ENCODE data around the gene TECPR1. TPM values are rescaled to one million over a fixed set of nuclear protein-coding genes. Genes with fewer than 3 reads are reported as not detected.

TECPR1 gene
- total RNA-seq, 1 donor, result 11.7 TPM

DNA sequence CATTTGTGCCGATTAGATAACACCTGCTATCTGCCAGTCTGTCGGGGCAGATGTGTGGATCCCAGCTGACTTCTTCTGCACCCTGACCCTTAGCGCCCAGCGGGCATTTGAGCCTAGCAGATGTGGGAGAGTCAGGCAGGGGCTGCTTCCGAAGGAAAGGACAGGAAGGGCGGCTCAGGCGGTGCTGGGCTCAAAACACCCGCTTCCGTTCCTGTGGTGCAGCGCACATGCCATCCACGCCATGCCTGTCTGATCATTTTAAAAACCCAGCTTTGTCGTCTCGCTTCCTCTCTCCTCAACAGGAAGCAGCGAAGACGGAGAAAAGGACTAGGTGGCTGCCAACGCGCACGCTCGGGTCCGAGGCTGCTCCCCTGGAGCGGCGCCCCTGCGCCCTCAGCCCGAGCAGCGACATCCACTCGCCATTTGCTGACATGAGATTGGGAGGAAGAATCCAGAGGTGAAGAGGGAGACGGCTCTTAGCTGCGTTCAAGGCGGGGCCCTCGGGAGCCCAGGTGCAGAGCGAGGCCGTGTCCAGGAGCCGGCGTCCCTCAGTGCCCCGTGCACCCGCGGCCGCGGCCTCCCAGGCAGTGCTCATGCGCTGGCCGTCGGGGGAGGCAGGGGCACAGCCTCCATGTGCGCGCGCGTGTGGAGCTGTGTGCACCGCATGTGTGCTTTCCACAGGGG, 46.7 kb downstream of the TECPR1 start:
- H3K4me3 ChIP-seq (ENCODE audit: low read depth, low read length), result no peak overlapping the region
- DNase-seq (ENCODE audit: low read depth), result no peak
- TF ChIP-seq CTCF (IDR thresholded peaks at IDR 0.05; ENCODE audit: insufficient read depth, low read length), result no peak

- TF ChIP-seq CTCF (IDR thresholded peaks at IDR 0.05; ENCODE audit: insufficient read depth, low read length), result no peak
- no peak for DNase-seq (ENCODE audit: low read depth)
- no peak overlapping the region for H3K4me3 ChIP-seq (ENCODE audit: low read depth, low read length)
Measured at GRCh38 chr7:98204670-98205069, 47.4 kb downstream of the TECPR1 start.

GRCh38 chr7:98203964-98204605, 47.9 kb downstream of the TECPR1 start:
- DNase-seq (ENCODE audit: low read depth), result no peak
- no peak overlapping the region for H3K4me3 ChIP-seq (ENCODE audit: low read depth, low read length)
- TF ChIP-seq CTCF (IDR thresholded peaks at IDR 0.05; ENCODE audit: insufficient read depth, low read length), result no peak

DNA sequence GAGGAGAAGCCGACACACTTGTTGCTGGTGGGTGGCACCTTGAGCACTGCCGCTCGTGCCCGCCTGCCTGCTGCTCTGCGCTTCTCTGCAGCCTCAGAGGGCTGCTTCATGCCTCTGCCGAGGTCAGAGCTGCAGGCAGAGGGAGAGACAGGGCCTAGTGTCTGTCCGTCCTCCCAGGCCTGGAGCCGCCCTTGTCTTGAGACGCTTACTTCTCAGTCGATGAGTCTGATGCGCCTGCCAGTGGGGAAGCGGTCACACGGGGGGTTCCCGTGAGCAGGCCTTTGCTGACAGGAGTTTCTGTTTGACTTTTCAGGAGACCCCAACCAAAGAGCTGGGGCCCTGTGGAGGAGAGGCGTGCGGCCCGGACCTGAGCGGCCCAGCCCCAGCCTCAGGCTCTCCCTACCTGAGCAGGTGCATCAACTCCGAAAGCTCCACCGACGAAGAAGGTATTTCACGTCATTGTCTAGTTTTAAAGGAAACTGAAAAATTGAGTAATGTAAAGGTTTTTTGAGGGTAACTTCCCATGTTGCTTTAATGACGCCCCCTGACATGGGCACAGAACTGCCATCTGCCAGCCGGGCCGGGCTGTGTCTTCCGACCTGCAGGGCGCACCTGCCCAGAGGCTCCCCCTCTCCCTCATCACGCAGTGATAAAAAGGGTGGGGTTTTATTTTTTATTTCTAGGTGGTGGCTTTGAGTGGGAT, 48.6 kb downstream of the TECPR1 start:
- no peak for DNase-seq (ENCODE audit: low read depth)

DNA sequence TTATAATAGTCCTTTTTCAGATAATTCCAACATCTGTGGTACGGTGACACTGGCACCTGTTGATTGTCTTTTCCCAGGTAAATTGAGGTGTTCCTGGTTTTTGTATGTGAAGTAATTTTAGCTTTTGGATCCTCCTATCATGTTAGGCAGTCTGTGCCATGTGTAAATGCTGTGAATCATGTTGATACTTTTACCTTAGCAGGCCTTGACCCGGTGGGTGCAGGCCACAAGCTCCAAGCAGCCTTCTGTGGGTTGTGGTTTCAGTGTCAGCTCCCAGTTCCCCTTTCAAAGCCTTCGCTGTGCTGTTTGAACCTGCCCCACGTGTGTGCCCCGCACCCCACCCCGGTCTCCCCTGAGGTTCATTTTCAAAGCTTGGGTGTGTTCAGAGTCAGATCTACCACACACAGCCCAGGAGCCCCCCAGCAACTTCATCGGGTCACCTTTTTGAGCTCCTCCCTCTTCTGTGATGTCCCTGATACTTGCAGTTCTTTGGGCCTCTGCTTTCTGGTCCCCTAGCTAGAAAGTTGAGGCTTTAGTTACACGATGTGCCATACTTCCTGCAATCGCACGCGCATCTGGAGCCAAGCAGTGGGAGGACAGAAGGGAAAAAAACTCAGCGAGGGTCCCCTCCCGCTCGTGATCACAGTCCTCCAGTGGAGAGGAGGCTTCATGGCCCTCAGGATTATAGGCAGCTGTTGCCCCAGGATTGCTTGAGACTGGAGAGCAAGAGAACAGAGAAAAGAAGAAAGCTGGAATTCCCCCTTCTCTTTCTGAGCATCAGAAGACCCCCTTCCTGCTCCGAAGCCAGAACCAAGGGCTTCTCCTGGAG, 49.5 kb downstream of the TECPR1 start:
- no peak for DNase-seq (ENCODE audit: low read depth)
- no peak for TF ChIP-seq CTCF (IDR thresholded peaks at IDR 0.05; ENCODE audit: insufficient read depth, low read length)
- no peak overlapping the region for H3K4me3 ChIP-seq (ENCODE audit: low read depth, low read length)

More for the DNA sequence above, 48.6 kb downstream of the TECPR1 start:
- no peak for TF ChIP-seq CTCF (IDR thresholded peaks at IDR 0.05; ENCODE audit: insufficient read depth, low read length)
- no peak overlapping the region for H3K4me3 ChIP-seq (ENCODE audit: low read depth, low read length)

- no peak overlapping the region for H3K4me3 ChIP-seq (ENCODE audit: low read depth, low read length)
- no peak for TF ChIP-seq CTCF (IDR thresholded peaks at IDR 0.05; ENCODE audit: insufficient read depth, low read length)
- no peak for DNase-seq (ENCODE audit: low read depth)
Measured at GRCh38 chr7:98200364-98200763, 51.7 kb downstream of the TECPR1 start.

All from fibroblast of the aortic adventitia (primary cell).